Activated CD8-positive, alpha-beta memory T cell treated with anti-CD3 and anti-CD28 coated beads, Interleukin-2, amount 50 U/mL, for 48 hours (primary cell): ENCODE data around the gene KIAA1614.

ENCODE experiments used
- DNase-seq: peaks from one replicate; pipeline ENCODE4 v3.0.0-alpha.2; 2020

Gene KIAA1614

DNA sequence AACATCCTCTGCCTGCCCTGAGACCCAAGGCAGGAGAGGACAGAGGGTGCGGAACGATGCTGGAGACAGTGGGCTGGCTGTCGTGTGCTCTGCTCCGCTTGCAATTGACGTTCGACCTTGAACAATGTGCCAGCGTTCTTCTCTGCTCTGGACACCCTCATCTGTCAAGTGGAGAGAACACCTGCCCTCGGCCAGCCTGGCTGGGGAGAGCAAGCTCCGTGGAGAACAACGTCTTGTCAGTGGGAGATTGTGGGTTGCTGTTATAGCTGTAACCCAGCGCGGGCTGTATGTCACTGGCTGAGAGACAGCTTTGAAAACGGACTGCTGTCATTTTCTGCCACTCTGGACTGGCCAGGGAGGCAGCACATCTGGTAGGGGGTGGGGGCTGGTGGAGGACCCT is 14.7 kb downstream of the KIAA1614 start:
- no peak for DNase-seq

DNA sequence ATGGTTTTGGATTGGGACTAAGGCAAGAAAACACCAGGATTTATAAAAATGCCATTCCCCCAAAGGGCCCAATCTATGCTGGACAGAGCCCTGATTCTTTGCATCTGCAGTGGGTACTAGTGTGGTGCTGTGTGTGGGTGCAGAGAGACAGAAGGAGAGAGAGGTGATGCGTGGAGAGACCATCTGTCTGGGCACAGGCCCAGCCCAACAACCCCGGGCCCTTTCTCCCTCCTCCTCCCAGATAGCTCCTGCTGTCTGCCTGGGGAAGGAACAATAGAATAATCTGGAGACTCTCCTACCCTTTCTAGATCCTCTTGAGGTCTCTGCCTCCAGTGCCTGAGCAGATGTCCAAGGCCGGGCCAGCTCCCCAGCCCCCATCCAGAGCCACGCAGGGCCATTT is 15.1 kb downstream of the KIAA1614 start:
- DNase-seq, result no peak

DNA sequence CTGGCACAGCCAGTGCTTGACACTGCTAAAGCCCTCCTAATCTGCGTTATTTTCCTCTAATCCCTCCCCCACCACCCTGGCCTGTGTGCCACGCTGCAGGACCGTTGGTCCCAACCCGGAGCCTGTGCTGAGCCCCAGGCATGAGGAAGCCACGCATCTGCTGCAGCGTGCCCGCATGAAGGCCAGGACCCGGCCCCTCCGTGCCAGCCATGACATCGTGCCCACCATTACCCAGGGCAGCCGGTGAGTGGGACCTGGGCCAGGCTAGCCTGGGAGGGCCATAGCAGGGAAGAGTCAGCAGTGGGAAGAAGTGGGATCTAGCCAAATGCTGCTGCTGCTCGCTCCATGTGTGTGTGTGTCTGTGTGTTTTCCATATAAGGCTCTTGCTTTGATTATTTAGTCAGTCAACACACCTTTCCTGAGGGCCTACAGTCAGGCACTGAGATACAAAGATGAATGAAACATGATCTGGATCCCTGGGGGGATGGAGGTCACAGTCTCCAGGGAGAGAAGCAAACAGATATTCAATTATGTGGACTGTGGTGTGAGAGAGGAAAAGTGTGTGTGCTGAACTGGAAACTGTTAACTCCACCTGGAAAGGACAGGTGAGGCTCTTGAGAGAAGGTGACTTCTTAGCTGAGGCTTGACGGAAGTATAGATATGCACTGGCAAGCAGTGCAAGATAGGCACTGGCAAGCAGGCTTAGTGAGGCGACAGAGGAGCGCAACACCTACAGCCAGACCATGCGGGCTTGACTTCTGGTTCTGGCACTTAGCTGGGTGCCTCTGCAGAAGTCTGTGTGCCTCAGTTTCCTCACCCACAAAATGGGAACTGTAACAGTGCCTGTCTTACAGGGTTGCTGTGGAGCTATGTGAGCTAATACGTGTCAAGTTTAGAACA is 15.9 kb downstream of the KIAA1614 start:
- DNase-seq, result no peak

DNA sequence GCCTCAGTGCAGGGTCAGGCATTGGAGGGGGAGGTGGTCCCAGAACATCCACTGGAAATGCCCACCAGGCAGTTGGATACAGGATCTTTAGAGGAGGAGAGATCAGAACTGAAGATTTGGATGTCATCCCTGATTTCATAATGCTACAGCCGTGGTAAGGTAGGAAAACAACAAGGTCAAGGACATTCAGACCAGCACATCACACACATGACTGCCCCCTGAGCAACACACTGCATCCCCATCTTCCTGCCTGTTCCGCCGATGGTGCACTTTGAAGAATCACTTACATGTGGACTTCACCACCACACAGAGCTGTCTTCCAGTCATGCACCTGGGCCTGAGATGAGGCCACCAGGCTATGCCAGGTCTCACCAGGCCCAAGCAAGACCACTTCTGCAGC is 16.7 kb downstream of the KIAA1614 start:
- DNase-seq, result no peak

DNA sequence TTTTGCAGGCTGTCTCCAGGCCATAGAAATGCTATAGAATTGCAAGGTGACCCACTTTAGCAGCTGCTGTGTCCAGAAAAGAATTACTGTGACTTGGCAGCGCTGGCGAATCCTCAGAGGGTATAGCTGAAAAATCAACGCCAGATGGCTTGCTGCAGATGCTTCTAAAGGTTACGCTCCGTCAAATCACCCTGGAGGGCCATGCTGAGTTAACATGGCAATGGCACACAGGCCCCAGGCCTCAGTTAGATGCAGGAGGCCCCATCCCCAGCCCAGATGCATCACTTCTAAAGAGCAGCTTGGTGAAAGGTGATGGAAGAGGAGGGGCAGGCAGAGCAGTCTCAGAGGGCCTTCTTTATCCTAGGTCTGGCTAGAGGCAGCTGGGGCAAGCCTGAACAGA is 18.0 kb downstream of the KIAA1614 start:
- DNase-seq, result no peak

DNA sequence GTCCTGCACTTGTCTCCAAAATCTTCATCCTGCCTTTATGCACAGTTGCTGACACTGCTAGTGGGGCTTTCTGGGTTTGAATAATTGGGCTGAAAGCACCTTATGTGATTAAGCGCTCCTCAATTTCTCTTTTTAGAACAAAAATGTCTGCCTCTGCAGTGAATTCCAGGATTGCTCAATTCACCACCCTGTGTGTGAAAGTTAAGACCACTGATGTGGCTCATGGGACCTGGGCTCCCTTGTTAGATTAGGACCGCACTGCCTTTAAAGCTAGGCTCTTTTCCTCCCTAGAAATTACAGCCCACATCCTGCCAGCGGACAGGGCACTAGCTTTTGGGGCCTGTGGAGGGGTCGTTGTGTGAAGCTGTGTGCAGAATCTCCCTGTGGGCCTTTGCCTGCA is 18.8 kb downstream of the KIAA1614 start:
- DNase-seq, result no peak

DNA sequence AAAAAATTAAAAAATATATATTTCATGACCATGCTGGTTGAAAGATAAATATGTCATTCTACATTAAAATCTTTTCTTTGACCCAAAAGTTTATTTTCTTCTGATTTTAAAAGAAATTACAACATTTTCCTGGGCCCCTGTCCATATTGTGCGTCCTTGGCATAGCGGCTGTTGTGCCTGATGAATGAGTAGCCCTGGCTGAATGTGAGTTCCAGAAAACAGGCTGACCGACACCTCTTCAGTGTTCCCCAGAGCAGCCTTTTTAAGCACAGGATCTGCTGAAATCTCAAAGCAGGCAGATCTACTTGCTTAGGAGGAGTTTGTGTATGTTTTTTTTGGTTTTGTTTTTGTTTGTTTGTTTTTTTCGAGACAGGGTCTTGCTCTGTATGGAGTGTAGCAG is 19.7 kb downstream of the KIAA1614 start:
- no peak for DNase-seq

DNA sequence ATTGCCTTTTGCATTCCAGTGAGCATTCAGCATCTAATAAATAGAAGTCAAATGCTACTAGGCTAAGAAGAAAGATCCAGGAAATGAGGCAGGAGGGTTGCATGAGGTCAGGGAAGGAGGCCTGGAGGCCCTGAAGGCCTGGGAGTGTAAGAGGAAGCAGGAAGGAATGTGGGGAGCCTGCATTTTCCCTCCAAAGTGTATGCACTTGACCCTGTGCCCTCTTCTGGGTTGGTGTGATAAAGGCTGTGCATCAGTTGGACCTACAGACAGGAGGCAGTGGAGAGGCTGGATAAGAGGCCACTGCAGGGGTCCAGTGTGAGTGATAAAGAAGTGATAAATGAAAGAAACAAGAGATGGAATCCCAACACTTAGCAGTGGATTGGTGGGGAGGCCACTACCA is 20.4 kb downstream of the KIAA1614 start:
- no peak for DNase-seq

DNA sequence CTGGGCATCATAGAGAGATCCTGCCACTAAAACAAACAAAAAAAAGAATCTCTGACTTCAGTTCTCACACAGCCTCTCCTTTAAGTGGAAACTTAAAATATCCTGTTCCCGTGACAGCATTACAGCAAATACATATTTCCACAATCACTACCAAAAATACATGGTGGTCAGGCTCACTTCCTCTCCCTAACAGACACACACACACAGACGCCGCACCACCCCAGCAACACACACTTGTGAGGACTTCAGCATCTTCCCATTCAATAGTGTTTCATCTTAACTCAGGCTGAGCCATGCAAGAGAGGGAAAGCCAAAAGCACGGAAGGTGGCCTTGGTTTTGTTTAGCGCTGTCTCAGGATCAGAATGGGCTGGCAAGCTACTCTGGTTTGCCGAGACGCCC is 21.9 kb downstream of the KIAA1614 start:
- DNase-seq, result no peak

DNA sequence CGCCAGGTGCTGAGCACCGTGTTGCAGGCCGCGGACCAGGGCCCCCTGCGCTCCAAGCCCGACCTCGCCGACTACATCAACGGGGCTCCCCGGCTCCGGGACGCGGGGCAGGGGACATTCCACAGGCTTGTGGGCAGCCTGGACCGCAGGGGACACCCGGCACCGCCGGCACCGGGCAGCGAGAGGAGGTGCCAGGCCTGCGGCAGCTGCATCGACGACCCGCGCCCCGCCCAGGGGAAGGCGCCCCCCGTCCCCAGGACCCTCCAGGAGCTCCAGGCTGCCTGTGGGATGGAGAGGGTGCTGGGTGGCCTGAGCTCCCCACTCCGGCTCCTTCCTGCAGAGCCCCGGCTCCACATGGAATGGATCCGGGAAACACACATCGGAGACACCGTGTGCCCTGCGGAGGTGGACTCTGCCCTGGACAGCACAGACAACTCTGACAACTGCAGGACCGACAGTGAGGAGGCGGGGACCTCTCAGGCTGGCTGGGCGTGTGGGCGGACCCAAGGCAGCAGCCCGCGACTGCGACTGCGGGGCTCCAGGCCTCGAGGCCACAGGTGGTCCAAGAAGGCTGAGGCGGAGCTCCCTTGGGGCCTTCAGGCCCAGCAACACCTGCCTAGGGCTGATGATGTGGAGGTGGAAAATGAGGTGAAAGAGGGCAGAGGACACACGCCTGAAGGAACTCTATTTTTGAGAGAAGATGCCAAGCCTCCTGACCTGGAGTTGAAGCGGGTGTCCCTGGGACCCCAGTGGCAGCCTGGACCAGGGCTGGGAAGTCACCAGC is 22.8 kb downstream of the KIAA1614 start:
- no peak for DNase-seq

DNA sequence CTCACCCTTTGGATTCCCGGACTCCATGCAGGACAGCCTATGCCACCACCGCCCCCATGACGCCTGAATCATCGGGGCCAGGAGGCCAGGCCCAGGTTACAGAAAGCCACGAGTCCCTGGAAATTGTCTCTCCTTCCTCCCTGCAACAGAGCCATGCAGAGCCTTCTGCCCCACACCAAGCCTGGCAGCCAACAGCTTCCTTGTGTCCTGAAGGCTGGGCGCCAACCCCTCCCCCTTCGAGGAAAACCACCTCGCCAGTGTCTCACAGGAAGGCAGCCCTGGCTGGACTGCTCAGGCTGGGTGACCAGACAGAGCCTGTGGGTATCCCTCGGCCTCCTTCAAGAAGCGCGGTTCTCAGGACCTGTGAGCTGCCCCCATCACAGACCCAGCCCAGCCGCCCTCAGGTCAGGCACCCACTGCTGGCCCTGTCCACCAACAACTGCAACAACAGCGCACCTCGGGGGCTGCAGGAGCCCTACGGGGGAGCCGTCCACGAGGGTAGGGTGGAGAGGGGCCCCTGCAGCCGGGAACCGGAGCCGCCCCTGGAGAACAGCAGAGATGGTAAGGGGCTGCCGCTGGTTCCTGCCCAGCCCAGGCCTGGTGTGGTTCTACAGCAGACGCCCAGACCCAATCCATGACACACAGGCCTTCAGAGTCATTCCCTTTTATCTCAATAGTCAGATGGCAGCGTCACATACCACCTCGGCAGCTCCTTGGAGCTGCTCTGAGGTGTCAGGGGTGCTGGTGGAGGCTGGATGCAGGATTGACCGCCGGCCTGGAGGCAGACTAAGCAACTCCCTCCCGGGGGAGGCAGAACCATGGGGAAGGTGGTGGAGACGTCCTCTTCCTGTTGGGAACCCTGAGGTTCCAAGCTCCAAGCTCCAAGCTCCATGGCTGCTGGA is 23.7 kb downstream of the KIAA1614 start:
- DNase-seq, result no peak

DNA sequence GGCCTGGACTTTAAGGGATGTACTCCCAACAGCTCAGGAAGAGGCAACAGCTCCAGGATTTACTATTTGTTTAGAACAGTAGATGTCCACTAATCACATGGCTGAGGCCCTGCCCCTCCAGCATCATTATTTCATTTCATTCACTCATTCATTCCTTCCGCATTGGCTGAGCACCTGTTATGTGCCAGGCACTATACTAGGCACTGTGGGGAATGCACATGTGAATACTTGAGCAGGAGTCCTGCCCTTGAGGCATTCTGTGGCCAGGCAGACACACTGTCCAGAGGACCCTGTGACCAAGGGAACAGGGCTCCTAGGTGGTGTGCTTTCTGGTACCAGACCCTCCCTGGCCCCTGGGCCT is 24.3 kb downstream of the KIAA1614 start:
- DNase-seq, result no peak

DNA sequence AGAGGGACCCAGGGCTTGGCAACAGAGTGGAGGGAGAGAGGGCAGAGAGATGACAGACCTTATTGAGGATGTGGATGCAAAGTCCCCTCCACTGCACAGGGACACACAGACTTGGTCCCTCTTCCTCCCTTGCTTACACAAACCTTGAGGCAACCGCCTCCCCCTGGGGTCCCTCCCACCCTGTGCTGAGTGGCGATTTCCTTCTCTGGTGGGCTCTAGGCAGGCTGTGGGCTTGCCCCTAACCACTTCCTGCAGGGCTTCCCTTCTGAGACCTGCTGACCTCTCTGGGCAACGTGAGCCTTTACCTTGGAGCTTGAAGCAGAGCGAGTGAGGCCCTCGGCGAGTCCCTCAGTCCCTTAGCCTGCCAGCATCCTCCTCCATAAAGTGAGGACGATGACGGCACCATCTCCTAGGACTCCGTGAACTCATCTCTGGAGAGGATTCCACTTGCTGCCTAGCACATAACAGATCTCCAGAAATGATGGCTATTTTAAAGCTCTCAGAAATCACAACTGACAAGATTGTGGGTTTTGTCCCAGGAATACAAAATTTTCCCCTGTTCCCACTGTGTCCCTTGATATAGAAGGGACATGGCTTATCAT is 25.0 kb downstream of the KIAA1614 start:
- DNase-seq, result no peak

DNA sequence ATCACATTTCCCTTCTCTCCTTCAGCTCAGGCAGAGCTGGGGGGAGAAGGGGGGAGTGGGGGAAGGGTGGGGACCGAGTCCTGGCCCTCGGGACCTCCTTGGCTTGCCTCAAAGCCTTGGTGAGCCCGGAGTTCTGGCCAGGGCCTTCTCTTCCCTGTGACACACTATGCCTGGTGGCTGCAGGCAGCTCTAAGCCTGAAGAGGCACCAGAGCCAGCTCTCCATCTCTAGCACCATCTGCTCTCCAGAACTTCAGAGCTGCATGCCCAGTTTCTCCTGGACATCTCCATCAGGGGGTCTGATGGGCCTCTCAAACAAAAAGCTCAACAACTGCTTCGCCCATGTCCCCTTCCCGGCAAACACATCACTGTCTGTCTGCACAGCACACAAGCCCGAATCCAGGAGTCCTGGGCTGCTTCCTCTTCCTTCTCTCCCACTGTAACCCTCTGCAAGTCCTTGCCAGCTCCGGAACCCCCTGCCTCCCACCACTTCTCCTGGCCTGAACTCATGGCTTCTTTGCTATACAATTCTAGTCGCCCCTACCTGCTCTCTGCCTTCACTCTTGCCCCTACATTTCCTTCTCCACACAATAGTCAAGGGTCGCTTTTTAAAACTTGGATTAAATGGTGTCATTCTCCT is 26.5 kb downstream of the KIAA1614 start:
- DNase-seq, result no peak

DNA sequence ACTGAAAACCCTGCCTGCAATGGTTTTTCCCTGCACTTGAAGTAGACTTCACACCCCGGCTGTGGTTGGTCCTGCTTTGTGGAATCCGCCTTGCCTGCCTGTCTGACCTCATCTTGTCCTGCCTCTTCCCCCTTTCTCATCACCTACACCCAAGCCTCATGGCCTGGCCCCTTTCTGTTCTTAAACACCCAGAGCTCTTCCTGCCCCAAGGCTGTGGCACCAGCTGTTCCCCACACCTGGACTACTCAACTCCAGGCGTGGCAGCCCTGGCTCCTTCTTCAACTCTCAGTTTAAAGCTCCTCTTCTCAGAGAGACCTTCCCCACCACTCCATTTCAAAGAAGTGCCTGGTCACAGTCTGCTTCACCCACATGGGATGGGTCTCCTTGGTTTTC is 27.0 kb downstream of the KIAA1614 start:
- DNase-seq, result no peak

DNA sequence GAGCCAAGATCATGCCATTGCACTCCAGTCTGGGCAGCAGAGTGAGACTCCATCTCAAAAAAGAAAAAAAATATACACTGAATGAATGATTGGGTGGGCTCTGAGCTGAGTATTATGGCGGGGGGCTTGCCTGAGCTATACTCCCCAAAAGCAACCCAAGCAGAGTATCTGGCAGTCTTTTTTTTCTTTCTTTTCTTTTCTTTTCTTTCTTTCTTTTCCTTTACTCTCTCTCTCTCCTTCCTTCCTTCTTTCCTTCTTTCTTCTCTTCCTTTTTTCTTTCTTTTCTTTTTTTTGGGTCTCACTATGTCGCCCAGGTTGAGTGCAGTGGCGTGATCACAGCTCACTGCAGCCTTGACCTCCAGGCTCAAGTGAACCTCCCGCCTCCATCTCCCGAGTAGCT is 27.7 kb downstream of the KIAA1614 start:
- no peak for DNase-seq

DNA sequence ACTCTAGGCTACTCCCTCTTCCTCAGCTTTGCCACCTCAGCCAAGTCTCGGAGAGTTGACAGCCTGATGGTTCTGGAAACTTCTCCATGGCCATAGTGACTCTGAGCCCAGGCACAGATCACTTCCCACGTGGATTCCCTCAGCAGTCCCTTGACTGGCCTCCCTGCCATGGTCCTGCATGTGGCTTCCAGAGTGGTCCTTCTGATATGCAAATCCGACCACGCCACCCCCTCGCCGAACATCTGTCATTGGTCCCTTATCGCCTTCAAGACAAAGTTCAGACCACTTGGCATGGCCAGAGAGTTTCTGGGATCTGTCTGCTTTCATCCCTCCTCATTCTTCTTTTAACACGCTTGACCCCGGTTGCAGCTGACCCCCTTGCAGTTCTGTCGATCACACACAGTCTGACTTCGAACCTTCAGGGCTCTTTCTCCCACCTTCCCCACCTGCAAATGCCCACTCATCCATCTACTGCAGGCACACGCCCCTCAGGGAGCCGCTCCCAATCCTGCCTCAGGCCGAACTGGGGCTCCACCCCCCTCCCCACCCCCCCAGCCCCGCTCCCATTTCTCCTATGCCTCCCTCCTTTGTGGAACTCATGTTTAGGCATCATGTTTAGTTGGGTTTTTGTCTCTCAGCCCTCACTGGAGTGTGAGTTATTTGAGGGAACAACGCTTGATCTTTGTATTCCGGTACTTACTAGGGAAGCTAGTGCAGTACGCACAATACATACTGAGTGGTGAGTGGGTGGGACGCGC is 29.0 kb downstream of the KIAA1614 start:
- DNase-seq, result no peak

DNA sequence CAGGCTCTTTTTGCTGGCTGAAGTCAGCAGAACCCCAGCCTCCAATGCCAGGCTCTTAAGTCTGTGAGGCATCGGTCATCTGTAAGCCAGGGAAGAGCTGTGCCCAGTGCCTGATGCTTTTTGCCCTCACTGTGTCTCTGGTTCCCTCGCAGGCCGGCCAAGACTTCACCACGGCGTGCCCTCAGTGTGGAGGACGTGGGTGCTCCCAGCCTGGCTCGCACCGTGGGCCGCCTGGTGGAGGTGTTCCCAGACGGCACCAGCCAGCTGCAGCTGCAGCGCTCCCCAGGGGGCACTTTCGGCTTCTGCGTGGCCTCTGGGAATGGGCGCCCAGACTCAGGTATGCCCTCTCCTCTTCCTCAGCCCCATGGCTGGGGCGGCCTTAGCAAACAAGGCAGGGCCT is 32.5 kb downstream of the KIAA1614 start:
- no peak for DNase-seq

DNA sequence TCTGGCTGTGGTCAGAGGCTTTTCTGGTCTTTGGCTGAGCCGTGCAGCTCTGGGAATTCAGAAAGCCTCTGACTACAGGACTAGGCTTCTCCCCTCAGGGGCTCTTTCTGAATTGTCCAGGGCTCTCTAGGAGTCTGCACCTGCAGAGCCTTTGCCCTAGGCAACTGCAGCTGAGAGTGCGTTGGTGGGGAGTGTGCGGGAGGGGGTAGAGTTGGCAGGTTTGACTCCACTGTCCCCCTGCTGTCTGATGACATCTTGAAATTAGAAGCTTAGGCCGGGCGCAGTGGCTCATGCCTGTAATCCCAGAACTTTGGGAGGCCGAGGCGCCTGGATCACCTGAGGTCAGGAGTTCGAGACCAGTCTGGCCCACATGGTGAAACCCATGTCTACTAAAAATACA is 32.9 kb downstream of the KIAA1614 start:
- DNase-seq, result no peak

DNA sequence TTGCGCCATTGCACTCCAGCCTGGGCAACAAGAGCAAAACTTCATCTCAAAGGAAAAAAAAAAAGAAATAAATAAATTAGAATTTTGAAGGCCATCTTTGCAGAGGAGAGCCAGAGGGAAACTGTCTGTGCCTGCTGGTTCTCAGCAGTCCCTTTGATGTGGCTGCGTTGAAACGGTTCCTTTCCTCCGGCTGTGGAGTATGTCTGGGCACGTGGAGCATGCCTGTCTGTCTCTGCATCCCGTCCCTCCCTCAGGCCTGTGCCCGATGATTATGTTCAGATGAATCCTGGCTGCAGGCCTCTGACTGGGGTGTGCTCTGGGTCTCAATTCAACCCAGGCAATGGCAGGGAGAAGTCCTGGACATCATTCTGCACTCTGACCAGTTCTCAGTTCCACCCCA is 33.4 kb downstream of the KIAA1614 start:
- no peak for DNase-seq
